ENCODE measurements around the gene CALCOCO1.

DNA sequence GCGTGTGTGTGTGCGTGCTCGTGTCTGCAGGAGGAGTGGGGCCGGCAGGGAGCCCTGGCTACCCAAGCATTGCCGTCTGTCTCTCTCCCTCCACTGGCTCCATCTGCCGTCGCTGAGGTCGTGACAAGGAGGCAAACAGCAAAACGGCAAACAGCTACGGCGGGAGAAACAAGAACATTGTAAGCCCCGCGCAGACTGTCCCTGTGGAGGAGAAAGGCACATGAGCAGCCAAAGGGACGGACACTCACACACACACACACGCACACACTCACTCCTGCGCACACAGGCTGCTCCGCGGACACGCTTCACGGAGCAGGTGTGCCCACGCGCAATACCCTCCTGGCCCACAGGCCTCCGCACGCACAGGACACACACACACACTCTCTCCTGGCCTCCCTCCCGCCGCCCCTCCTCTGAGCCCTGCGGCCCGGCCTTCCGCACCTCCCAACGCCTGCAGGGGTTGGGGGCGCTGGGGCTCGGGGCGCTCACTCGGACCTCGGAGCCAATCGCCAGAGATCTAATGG lies 23.6 kb upstream of the CALCOCO1 start:
- TF ChIP-seq CBX8 (IDR thresholded peaks at IDR 0.05; ENCODE audit: borderline replicate concordance, extremely low read depth, low read depth, low read length, poor library complexity, severe bottlenecking) (no peak), ZZZ3 (IDR thresholded peaks at IDR 0.05) (no peak), ZNF384 (IDR thresholded peaks at IDR 0.05; ENCODE audit: low read depth, low read length) (no peak), CCAR2 (IDR thresholded peaks at IDR 0.05; ENCODE audit: low read depth, low read length) (no peak), PRMT5 (CRISPR knock-in tag; IDR thresholded peaks at IDR 0.05) (no peak)
- TF ChIP-seq, protein P1, sequence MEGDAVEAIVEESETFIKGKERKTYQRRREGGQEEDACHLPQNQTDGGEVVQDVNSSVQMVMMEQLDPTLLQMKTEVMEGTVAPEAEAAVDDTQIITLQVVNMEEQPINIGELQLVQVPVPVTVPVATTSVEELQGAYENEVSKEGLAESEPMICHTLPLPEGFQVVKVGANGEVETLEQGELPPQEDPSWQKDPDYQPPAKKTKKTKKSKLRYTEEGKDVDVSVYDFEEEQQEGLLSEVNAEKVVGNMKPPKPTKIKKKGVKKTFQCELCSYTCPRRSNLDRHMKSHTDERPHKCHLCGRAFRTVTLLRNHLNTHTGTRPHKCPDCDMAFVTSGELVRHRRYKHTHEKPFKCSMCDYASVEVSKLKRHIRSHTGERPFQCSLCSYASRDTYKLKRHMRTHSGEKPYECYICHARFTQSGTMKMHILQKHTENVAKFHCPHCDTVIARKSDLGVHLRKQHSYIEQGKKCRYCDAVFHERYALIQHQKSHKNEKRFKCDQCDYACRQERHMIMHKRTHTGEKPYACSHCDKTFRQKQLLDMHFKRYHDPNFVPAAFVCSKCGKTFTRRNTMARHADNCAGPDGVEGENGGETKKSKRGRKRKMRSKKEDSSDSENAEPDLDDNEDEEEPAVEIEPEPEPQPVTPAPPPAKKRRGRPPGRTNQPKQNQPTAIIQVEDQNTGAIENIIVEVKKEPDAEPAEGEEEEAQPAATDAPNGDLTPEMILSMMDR (IDR thresholded peaks at IDR 0.05 in 2 of 3, conservative IDR thresholded peaks at IDR 0.05 in 1 of 3; ENCODE audit: insufficient read depth in 2 of 3, low read depth in 1 of 3, low read length in 3 of 3), result no peak
- TF ChIP-seq, protein P2, sequence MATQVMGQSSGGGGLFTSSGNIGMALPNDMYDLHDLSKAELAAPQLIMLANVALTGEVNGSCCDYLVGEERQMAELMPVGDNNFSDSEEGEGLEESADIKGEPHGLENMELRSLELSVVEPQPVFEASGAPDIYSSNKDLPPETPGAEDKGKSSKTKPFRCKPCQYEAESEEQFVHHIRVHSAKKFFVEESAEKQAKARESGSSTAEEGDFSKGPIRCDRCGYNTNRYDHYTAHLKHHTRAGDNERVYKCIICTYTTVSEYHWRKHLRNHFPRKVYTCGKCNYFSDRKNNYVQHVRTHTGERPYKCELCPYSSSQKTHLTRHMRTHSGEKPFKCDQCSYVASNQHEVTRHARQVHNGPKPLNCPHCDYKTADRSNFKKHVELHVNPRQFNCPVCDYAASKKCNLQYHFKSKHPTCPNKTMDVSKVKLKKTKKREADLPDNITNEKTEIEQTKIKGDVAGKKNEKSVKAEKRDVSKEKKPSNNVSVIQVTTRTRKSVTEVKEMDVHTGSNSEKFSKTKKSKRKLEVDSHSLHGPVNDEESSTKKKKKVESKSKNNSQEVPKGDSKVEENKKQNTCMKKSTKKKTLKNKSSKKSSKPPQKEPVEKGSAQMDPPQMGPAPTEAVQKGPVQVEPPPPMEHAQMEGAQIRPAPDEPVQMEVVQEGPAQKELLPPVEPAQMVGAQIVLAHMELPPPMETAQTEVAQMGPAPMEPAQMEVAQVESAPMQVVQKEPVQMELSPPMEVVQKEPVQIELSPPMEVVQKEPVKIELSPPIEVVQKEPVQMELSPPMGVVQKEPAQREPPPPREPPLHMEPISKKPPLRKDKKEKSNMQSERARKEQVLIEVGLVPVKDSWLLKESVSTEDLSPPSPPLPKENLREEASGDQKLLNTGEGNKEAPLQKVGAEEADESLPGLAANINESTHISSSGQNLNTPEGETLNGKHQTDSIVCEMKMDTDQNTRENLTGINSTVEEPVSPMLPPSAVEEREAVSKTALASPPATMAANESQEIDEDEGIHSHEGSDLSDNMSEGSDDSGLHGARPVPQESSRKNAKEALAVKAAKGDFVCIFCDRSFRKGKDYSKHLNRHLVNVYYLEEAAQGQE (IDR thresholded peaks at IDR 0.05; ENCODE audit: borderline replicate concordance), result no peak
- TF ChIP-seq, protein P2 (CRISPR knock-in tag; IDR thresholded peaks at IDR 0.05; ENCODE audit: low read depth), result no peak
